ENCODE measurements around the gene IGFBP3. TPM values are rescaled to one million over a fixed set of nuclear protein-coding genes. Genes with fewer than 3 reads are reported as not detected.

Gene IGFBP3
- total and polyA plus RNA-seq, 2 of the 13 experiments (the other 11 are each of a cell fraction or from before 2014, with no cell fraction given) = 57.5 TPM; not detected in 1

- TF ChIP-seq E2F1 (CRISPR knock-in tag; IDR thresholded peaks at IDR 0.05) (no peak), LCORL (IDR thresholded peaks at IDR 0.05) (no peak), LCORL (CRISPR knock-in tag; IDR thresholded peaks at IDR 0.05) (no peak), NR1H2 (CRISPR knock-in tag; IDR thresholded peaks at IDR 0.05; ENCODE audit: borderline replicate concordance, low read depth) (no peak; the same call in 1 of the 2 replicates), ZNF674 (CRISPR knock-in tag; IDR thresholded peaks at IDR 0.05; ENCODE audit: low read depth) (no peak), ZSCAN29 (CRISPR knock-in tag; conservative IDR thresholded peaks at IDR 0.05) (no peak), ZNF773 (CRISPR knock-in tag; IDR thresholded peaks at IDR 0.05; ENCODE audit: borderline replicate concordance) (no peak), KDM5A (IDR thresholded peaks at IDR 0.05; ENCODE audit: borderline replicate concordance, low read length) (no peak), SUZ12 (IDR thresholded peaks at IDR 0.05; ENCODE audit: low read depth, low read length) (no peak), THAP11 (CRISPR knock-in tag; IDR thresholded peaks at IDR 0.05) (peak; percentile 44; the same call in 1 of the 2 replicates), HDAC2 (CRISPR knock-in tag; IDR thresholded peaks at IDR 0.05) (no peak; the same call in 1 of the 2 replicates), SNAPC2 (CRISPR knock-in tag; IDR thresholded peaks at IDR 0.05) (0 out of 2 replicates have a peak, but pooled peaks have one; percentile 68), SOX13 (IDR thresholded peaks at IDR 0.05) (no peak), SOX13 (CRISPR knock-in tag; conservative IDR thresholded peaks at IDR 0.05 in 1 of 2, IDR thresholded peaks at IDR 0.05 in 1 of 2) (no peak; a peak in 1 of 4 replicates), ZNF614 (CRISPR knock-in tag; IDR thresholded peaks at IDR 0.05; ENCODE audit: borderline replicate concordance) (no peak), RBFOX2 (IDR thresholded peaks at IDR 0.05; ENCODE audit: low read depth, low read length) (peak; percentile 82), ZBTB7B (CRISPR knock-in tag; IDR thresholded peaks at IDR 0.05) (no peak), ZNF546 (CRISPR knock-in tag; conservative IDR thresholded peaks at IDR 0.05) (no peak), ZFP37 (CRISPR knock-in tag; IDR thresholded peaks at IDR 0.05; ENCODE audit: borderline replicate concordance) (no peak), ZNF749 (CRISPR knock-in tag; IDR thresholded peaks at IDR 0.05; ENCODE audit: borderline replicate concordance) (peak; percentile 31; the same call in 1 of the 2 replicates), RELA (CRISPR knock-in tag; IDR thresholded peaks at IDR 0.05) (no peak), EHMT2 (IDR thresholded peaks at IDR 0.05; ENCODE audit: borderline replicate concordance, low read depth, low read length) (no peak), ZNF558 (CRISPR knock-in tag; IDR thresholded peaks at IDR 0.05; ENCODE audit: borderline replicate concordance) (no peak), ZNF207 (IDR thresholded peaks at IDR 0.05; ENCODE audit: borderline replicate concordance) (no peak), IRX3 (CRISPR knock-in tag; IDR thresholded peaks at IDR 0.05; ENCODE audit: borderline replicate concordance, low read depth) (no peak; the same call in 1 of the 2 replicates), SRSF1 (optimal IDR thresholded peaks at IDR 0.05; ENCODE audit: low read depth, low read length) (no peak), PRMT3 (CRISPR knock-in tag; IDR thresholded peaks at IDR 0.05; ENCODE audit: borderline replicate concordance, low read depth) (no peak), MAF1 (CRISPR knock-in tag; IDR thresholded peaks at IDR 0.05; ENCODE audit: borderline replicate concordance) (no peak), ZBTB14 (CRISPR knock-in tag; IDR thresholded peaks at IDR 0.05) (no peak)
These were observed 31.6 kb downstream of the IGFBP3 start (continued) for GRCh38 chr7:45889367-45890067.

All from HepG2 (cell line).